Gastrocnemius medialis (tissue), 4 donors: ENCODE data around the gene EPPIN.

Experiments used
- POLR2A ChIP-seq, 2 donors: fragments of 450-650 bp; IDR thresholded peaks; one replicate each; pipeline ENCODE4 v1.6.1; 2017; ENCODE audit warnings: antibody characterized with exemption in 2 of 2, mild to moderate bottlenecking in 2 of 2, moderate library complexity in 2 of 2
- TF ChIP-seq, protein P1 (sequence below), 5 experiments: fragments of 450-650 bp in 3 of 5; fragments of 200-600 bp in 2 of 5; sonication (generic) in 2 of 5; IDR thresholded peaks in 4 of 5; conservative IDR thresholded peaks in 1 of 5; 1 replicate in 4 of 5; 2 replicates in 1 of 5; pipeline ENCODE4 v1.5.1; 2016 to 2019; ENCODE audit warnings: antibody characterized with exemption in 5 of 5, mild to moderate bottlenecking in 3 of 5, moderate library complexity in 3 of 5

DNA sequence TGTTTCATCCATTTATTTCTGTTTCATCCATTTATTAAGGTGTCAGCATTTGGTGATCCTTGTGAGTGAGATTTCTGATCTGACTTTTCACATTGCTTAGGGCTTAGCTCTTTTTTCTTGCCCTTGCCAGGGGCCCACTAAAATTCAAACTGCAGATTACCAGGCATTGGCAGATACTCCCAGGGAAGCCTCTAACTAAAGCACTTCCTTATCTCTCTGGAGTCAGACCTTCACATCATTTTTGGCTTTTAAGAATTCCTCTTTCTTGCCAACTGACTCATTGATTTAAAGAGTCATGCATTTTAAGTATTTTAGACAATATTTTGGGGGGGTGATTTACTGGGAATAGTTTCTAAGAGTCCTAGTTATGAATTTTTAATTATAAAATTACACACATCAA is 34.5 kb upstream of the EPPIN start:
- TF ChIP-seq, protein P1, sequence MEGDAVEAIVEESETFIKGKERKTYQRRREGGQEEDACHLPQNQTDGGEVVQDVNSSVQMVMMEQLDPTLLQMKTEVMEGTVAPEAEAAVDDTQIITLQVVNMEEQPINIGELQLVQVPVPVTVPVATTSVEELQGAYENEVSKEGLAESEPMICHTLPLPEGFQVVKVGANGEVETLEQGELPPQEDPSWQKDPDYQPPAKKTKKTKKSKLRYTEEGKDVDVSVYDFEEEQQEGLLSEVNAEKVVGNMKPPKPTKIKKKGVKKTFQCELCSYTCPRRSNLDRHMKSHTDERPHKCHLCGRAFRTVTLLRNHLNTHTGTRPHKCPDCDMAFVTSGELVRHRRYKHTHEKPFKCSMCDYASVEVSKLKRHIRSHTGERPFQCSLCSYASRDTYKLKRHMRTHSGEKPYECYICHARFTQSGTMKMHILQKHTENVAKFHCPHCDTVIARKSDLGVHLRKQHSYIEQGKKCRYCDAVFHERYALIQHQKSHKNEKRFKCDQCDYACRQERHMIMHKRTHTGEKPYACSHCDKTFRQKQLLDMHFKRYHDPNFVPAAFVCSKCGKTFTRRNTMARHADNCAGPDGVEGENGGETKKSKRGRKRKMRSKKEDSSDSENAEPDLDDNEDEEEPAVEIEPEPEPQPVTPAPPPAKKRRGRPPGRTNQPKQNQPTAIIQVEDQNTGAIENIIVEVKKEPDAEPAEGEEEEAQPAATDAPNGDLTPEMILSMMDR (IDR thresholded peaks at IDR 0.05 in 4 of 5, conservative IDR thresholded peaks at IDR 0.05 in 1 of 5) = no peak
- no peak for TF ChIP-seq POLR2A (IDR thresholded peaks at IDR 0.05)
